HG03045 (cell line): ENCODE data around the gene SMARCC2.
"Not testable (repeated sequence)": the region's sequence is repeated elsewhere in the genome, so short reads cannot be mapped to it uniquely, and the experiment has no call there.

ENCODE experiments used
- ATAC-seq: cut with Tn5 transposase; IDR thresholded peaks from one replicate; pipeline ENCODE4 v1.9.1; 2021; ENCODE audit warnings: mild to moderate bottlenecking, moderate library complexity; ENCODE audit not compliant: unreplicated experiment

The SMARCC2 gene

GRCh38 chr12:56165369-56165768 lies 23.9 kb downstream of the SMARCC2 start:
- ATAC-seq = no peak

GRCh38 chr12:56164345-56164729 lies 24.9 kb downstream of the SMARCC2 start:
- ATAC-seq = no peak

GRCh38 chr12:56163533-56164344 lies 25.5 kb downstream of the SMARCC2 start:
- ATAC-seq = no peak

GRCh38 chr12:56162468-56163290 lies 26.6 kb downstream of the SMARCC2 start:
- no peak for ATAC-seq

- ATAC-seq = no peak
These were observed 27.5 kb downstream of the SMARCC2 start for GRCh38 chr12:56161690-56162351.

- no peak for ATAC-seq
These were observed 28.2 kb downstream of the SMARCC2 start for GRCh38 chr12:56160894-56161689.

- no peak for ATAC-seq
These were observed 29.0 kb downstream of the SMARCC2 start for GRCh38 chr12:56160193-56160763.

GRCh38 chr12:56159482-56160192 lies 29.6 kb downstream of the SMARCC2 start:
- no peak for ATAC-seq

- no peak for ATAC-seq
These were observed 30.3 kb downstream of the SMARCC2 start for GRCh38 chr12:56158926-56159461.

GRCh38 chr12:56158029-56158925 lies 31.0 kb downstream of the SMARCC2 start, which contains the start of gene MYL6:
Gene MYL6 (plus strand): TSS chr12:56158359. CDS start chr12:56158402, 43 bp downstream.
- ATAC-seq = peak; percentile 81

GRCh38 chr12:56157201-56158028 lies 31.9 kb downstream of the SMARCC2 start:
- ATAC-seq = peak; percentile 23

- ATAC-seq = not testable (repeated sequence)
These were observed 32.7 kb downstream of the SMARCC2 start for GRCh38 chr12:56156464-56157200.

- no peak for ATAC-seq
These were observed 33.9 kb downstream of the SMARCC2 start for GRCh38 chr12:56155256-56155845.

GRCh38 chr12:56154818-56155217 lies 34.5 kb downstream of the SMARCC2 start:
- no peak for ATAC-seq

- no peak for ATAC-seq
These were observed 35.0 kb downstream of the SMARCC2 start for GRCh38 chr12:56154246-56154771.

GRCh38 chr12:56153678-56154065 lies 35.6 kb downstream of the SMARCC2 start:
- no peak for ATAC-seq
